ENCODE measurements around the gene BCL2L14. TPM values are rescaled to one million over a fixed set of nuclear protein-coding genes. Genes with fewer than 3 reads are reported as not detected.

The BCL2L14 gene
- total and polyA plus RNA-seq, 2 of the 13 experiments (the other 11 are each of a cell fraction or from before 2014, with no cell fraction given), result 0.11 TPM; not detected in 1

GRCh38 chr12:12069821-12070548 is 754 bp upstream of the BCL2L14 start:
- no peak for DNase-seq (ENCODE audit: low spot score)
- Histone ChIP-seq H3K4me2 (ENCODE audit: low read depth, low read length) (peak overlapping the region; percentile 88; the same call in 1 of the 2 replicates), H3K36me3 (replicated peaks in 1 of 2; ENCODE audit: control insufficient read depth in 1 of 2, insufficient read depth in 2 of 2, low read length in 2 of 2) (no peaks in the 10 kb centered on the region), H4K20me1 (ENCODE audit: insufficient read depth, low read length) (no peaks in the 10 kb centered on the region), H3K9ac (ENCODE audit: insufficient read depth, low read depth, low read length) (no peak overlapping the region), H3K9me3 (ENCODE audit: low read length) (no peaks in the 10 kb centered on the region), H3K79me2 (ENCODE audit: insufficient read depth, low read length) (no peaks in the 10 kb centered on the region), H3K4me1 (ENCODE audit: insufficient read depth, low read length) (peaks cover 40% of the 10 kb centered on the region), H3K4me3 (replicated peaks in 1 of 3; ENCODE audit: insufficient read depth in 1 of 3, low read depth in 2 of 3, low read length in 3 of 3) (0 out of 6 replicates have a peak overlapping the region, but pooled peaks of 1 of the 3 experiments have one; percentile 74), H2AFZ (ENCODE audit: low read length) (no peak overlapping the region), H3K27ac (ENCODE audit: extremely low read length, insufficient read depth, low read length) (no peak overlapping the region), H3K27me3 (ENCODE audit: control insufficient read depth in 1 of 2, insufficient read depth in 2 of 2, low read length in 2 of 2) (peaks cover 5 to 21% of the 10 kb centered on the region in 2 experiments; a peak in 2 of 5 replicates)
- FAIRE-seq, result no peak
- in situ Hi-C loops (cut with HindIII; ENCODE audit: extremely low pct_ligation_motif_present, low pct_unique_long_range_greater_than_20kb) (no loop called here), intact Hi-C loops (cut with micrococcal nuclease; ENCODE audit: unreplicated experiment) (no loop called here)
- TF ChIP-seq FOSL1 (CRISPR knock-in tag; IDR thresholded peaks at IDR 0.05; ENCODE audit: borderline replicate concordance) (no peak), ZMYM3 (CRISPR knock-in tag; IDR thresholded peaks at IDR 0.05) (0 out of 2 replicates have a peak, but pooled peaks have one; percentile 46), AHR (CRISPR knock-in tag; IDR thresholded peaks at IDR 0.05) (no peak), THYN1 (CRISPR knock-in tag; IDR thresholded peaks at IDR 0.05; ENCODE audit: borderline replicate concordance, low read depth) (no peak), MIXL1 (CRISPR knock-in tag; IDR thresholded peaks at IDR 0.05) (no peak), MYPOP (CRISPR knock-in tag; IDR thresholded peaks at IDR 0.05) (0 out of 2 replicates have a peak, but pooled peaks have one; percentile 4), ZNF629 (CRISPR knock-in tag; conservative IDR thresholded peaks at IDR 0.05) (peak; percentile 86), RFX3 (CRISPR knock-in tag; IDR thresholded peaks at IDR 0.05) (no peak), ZNF225 (CRISPR knock-in tag; IDR thresholded peaks at IDR 0.05) (no peak), ZNF276 (CRISPR knock-in tag; IDR thresholded peaks at IDR 0.05; ENCODE audit: low read depth) (no peak), DR1 (CRISPR knock-in tag; IDR thresholded peaks at IDR 0.05) (no peak)
- BruUV-seq (replicated peaks), result no TSS peak
- 72% methylated on average over 14 of the region's 14 CpGs for WGBS (ENCODE audit: low lambda C conversion rate)
- ATAC-seq, result no peak
- CTCF ChIA-PET (ENCODE audit: low intra/inter-chr PET ratio, low total read pairs), result no interaction called here
- POLR2A ChIA-PET, result no interaction called here
